Measurements from ENCODE around the gene ANKRD63. TPM values are rescaled to one million over a fixed set of nuclear protein-coding genes. Genes with fewer than 3 reads are reported as not detected.

The ANKRD63 gene
- total and polyA plus RNA-seq, 10 of the 15 experiments (the other 5 are each of a cell fraction or from before 2014, with no cell fraction given), result not detected

DNA sequence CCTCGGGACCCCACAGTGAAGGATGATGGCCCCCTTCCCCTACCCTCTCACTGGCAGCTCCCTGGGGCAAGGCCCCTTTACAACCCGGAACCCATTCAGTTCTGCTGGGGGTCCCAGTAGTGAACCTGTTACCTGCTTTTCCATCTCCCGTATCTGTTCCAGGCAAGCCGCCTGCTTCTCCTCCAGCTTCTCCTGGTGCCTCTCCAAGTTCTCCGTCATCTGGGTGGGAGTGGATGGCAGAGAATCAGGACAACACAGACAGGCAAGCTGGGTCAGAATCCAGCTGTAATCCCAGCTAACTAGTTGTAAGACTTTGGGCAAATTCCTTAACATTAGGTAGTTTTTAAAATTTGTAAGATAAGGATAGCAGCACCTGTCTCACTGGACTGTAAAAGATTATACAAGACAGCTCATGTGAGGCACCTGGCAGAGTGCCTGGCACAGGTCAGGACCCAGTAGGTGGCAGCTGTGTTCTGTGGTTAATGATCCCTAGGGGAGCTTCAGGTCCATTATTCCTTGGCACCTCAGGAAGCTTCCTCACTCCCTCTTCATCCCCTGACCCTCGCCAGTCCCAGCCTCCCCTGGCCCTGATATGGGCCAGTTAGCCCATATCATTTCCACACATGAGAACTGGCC is 6.4 kb upstream of the ANKRD63 start:
- intact Hi-C loops (cut with micrococcal nuclease; ENCODE audit: unreplicated experiment), result no loop called here
- Histone ChIP-seq H3K4me3 (no peak overlapping the region), H3K79me2 (ENCODE audit: control insufficient read depth, insufficient read depth, low read length) (no peaks in the 10 kb centered on the region), H3K9ac (ENCODE audit: control insufficient read depth, insufficient read depth, low read length) (no peak overlapping the region), H2AFZ (ENCODE audit: control insufficient read depth, low read depth, low read length) (no peak overlapping the region), H3K36me3 (ENCODE audit: control insufficient read depth in 2 of 2, insufficient read depth in 2 of 2, low read length in 1 of 2) (no peaks in the 10 kb centered on the region), H3K4me1 (ENCODE audit: control insufficient read depth, insufficient read depth, low read length) (no peaks in the 10 kb centered on the region), H4K20me1 (ENCODE audit: control insufficient read depth, insufficient read depth) (no peaks in the 10 kb centered on the region), H3K4me2 (ENCODE audit: control insufficient read depth, insufficient read depth) (no peak overlapping the region), H3K27ac (ENCODE audit: control insufficient read depth, insufficient read depth) (no peak overlapping the region), H3K9me3 (replicated peaks; ENCODE audit: control insufficient read depth, insufficient read depth, low read length) (no peaks in the 10 kb centered on the region), H3K27me3 (replicated peaks in 1 of 2; ENCODE audit: control insufficient read depth in 2 of 2, insufficient read depth in 2 of 2, low read length in 1 of 2) (no peaks in the 10 kb centered on the region; a peak in 2 of 4 replicates)
- no TSS peak for BruUV-seq (replicated peaks)
- ATAC-seq, result no peak
- TF ChIP-seq PML (IDR thresholded peaks at IDR 0.05; ENCODE audit: low read length) (no peak), IKZF2 (IDR thresholded peaks at IDR 0.05) (no peak), ASH2L (IDR thresholded peaks at IDR 0.05; ENCODE audit: borderline replicate concordance, low read depth) (no peak), NRF1 (conservative IDR thresholded peaks at IDR 0.05; ENCODE audit: low read depth, low read length) (no peak), RBBP5 (conservative IDR thresholded peaks at IDR 0.05) (no peak)
- ChIA-PET CTCF (interaction anchor here (0.7 to 2.4 kb wide), 8 partner anchors 9 to 48 kb away, joined by 3 to 11 read pairs (median 4); no protein-coding TSS in a partner anchor), RAD21 (ENCODE audit: unreplicated experiment) (interaction anchor here (0.8 kb wide), 1 partner anchor 30 kb away, joined by 3 read pairs; no protein-coding TSS in a partner anchor), POLR2A (no interaction called here), SMC1A (ENCODE audit: uncharacterized antibody, unreplicated experiment) (interaction anchor here (0.5 to 2.0 kb wide), 4 partner anchors 12 to 47 kb away, joined by 3 to 5 read pairs (median 3); no protein-coding TSS in a partner anchor)
- in situ Hi-C loops (cut with MboI), result no loop called here
- no peak for FAIRE-seq
- DNase-seq (ENCODE audit: low read depth, low spot score), result no peak
- 54% methylated on average over 6 of the region's 6 CpGs for WGBS (ENCODE audit: insufficient coverage, insufficient replicate concordance, low lambda C conversion rate, missing lambda C conversion rate)

DNA sequence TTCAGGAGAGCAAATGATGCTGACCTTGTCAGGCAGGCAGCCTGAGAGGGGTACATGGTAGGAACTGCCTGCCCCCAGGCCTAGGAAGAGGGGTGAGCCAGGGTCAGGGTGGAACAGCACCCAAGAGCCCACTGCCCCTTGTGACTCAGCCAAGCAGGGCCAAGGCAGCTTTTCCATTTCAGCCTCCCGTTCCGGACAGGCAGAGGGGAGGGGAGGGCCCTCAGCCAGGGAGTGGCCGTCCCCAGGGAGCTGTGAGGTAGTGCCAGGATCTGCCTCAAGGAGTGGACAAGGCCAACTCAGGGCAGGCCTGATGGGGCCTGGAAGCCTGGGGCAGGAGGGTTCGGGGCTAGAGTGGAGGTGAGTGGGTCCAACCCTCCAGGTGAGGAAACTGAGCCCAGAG is 5.1 kb upstream of the ANKRD63 start:
- WGBS (ENCODE audit: insufficient coverage, insufficient replicate concordance, low lambda C conversion rate, missing lambda C conversion rate), result 51% methylated on average over 4 of the region's 4 CpGs
- FAIRE-seq (no peak), DNase-seq (ENCODE audit: low read depth, low spot score) (no peak), ATAC-seq (no peak)
- TF ChIP-seq POLR2AphosphoS2 (IDR thresholded peaks at IDR 0.05; ENCODE audit: low read depth, low read length), result no peak
- TF ChIP-seq, protein P1, sequence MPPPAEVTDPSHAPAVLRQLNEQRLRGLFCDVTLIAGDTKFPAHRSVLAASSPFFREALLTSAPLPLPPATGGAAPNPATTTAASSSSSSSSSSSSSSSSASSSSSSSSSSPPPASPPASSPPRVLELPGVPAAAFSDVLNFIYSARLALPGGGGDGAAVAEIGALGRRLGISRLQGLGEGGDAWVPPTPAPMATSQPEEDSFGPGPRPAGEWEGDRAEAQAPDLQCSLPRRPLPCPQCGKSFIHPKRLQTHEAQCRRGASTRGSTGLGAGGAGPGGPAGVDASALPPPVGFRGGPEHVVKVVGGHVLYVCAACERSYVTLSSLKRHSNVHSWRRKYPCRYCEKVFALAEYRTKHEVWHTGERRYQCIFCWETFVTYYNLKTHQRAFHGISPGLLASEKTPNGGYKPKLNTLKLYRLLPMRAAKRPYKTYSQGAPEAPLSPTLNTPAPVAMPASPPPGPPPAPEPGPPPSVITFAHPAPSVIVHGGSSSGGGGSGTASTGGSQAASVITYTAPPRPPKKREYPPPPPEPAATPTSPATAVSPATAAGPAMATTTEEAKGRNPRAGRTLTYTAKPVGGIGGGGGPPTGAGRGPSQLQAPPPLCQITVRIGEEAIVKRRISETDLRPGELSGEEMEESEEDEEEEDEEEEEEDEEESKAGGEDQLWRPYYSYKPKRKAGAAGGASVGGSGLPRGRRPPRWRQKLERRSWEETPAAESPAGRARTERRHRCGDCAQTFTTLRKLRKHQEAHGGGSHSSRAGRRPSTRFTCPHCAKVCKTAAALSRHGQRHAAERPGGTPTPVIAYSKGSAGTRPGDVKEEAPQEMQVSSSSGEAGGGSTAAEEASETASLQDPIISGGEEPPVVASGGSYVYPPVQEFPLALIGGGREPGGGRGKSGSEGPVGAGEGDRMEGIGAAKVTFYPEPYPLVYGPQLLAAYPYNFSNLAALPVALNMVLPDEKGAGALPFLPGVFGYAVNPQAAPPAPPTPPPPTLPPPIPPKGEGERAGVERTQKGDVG (CRISPR knock-in tag; IDR thresholded peaks at IDR 0.05), result no peak
- TF ChIP-seq CREB1 (IDR thresholded peaks at IDR 0.05; ENCODE audit: low read depth), result no peak
- TF ChIP-seq SUZ12 (IDR thresholded peaks at IDR 0.05; ENCODE audit: unreplicated experiment), result no peak
- TF ChIP-seq BACH1 (IDR thresholded peaks at IDR 0.05; ENCODE audit: borderline replicate concordance), result no peak
- TF ChIP-seq BHLHE40 (IDR thresholded peaks at IDR 0.05; ENCODE audit: borderline replicate concordance in 1 of 2, low read depth in 2 of 2, low read length in 1 of 2), result no peak
- no peak for TF ChIP-seq TCF3 (IDR thresholded peaks at IDR 0.05; ENCODE audit: borderline replicate concordance, insufficient read depth, low read depth, low read length)
- TF ChIP-seq NFIC (IDR thresholded peaks at IDR 0.05; ENCODE audit: low read depth, low read length), result no peak
- no peak for TF ChIP-seq BCL11A (IDR thresholded peaks at IDR 0.05; ENCODE audit: low read depth, low read length)
- no peak for TF ChIP-seq IKZF1 (conservative IDR thresholded peaks at IDR 0.05)
- H4K20me1 ChIP-seq (ENCODE audit: control insufficient read depth, insufficient read depth), result no peaks in the 10 kb centered on the region
- no peak overlapping the region for H3K27ac ChIP-seq (ENCODE audit: control insufficient read depth, insufficient read depth)
- no peaks in the 10 kb centered on the region; the same call in 2 of the 3 replicates for H3K9me3 ChIP-seq (replicated peaks; ENCODE audit: control insufficient read depth, insufficient read depth, low read length)
- intact Hi-C loops (cut with micrococcal nuclease; ENCODE audit: unreplicated experiment), result no loop called here
- POLR2A ChIA-PET, result no interaction called here
- CTCF ChIA-PET, result interaction anchor here (0.7 to 0.8 kb wide), 2 partner anchors 29 to 211 kb away, joined by 3 read pairs; no protein-coding TSS in a partner anchor
- no peak overlapping the region for H2AFZ ChIP-seq (ENCODE audit: control insufficient read depth, low read depth, low read length)
- RAD21 ChIA-PET (ENCODE audit: unreplicated experiment), result interaction anchor here (1.1 kb wide), 1 partner anchor 49 kb away, joined by 3 read pairs; no protein-coding TSS in a partner anchor
- H3K4me1 ChIP-seq (ENCODE audit: control insufficient read depth, insufficient read depth, low read length), result no peaks in the 10 kb centered on the region
- no peaks in the 10 kb centered on the region for H3K79me2 ChIP-seq (ENCODE audit: control insufficient read depth, insufficient read depth, low read length)
- no peak overlapping the region for H3K4me2 ChIP-seq (ENCODE audit: control insufficient read depth, insufficient read depth)
- in situ Hi-C loops (cut with MboI), result no loop called here
- no peaks in the 10 kb centered on the region for H3K36me3 ChIP-seq (ENCODE audit: control insufficient read depth in 2 of 2, insufficient read depth in 2 of 2, low read length in 1 of 2)
- peaks cover 3 to 5% of the 10 kb centered on the region in 2 experiments; a peak in 3 of 4 replicates for H3K27me3 ChIP-seq (replicated peaks in 1 of 2; ENCODE audit: control insufficient read depth in 2 of 2, insufficient read depth in 2 of 2, low read length in 1 of 2)
- no peak overlapping the region for H3K9ac ChIP-seq (ENCODE audit: control insufficient read depth, insufficient read depth, low read length)
- no TSS peak for BruUV-seq (replicated peaks)
- SMC1A ChIA-PET (ENCODE audit: uncharacterized antibody, unreplicated experiment), result interaction anchor here (1.2 to 2.0 kb wide), 2 partner anchors 9 to 13 kb away, joined by 3 to 5 read pairs; no protein-coding TSS in a partner anchor
- no peak overlapping the region for H3K4me3 ChIP-seq

All from GM12878 (cell line).